ENCODE data around the gene NOS3.

- TF ChIP-seq CTCF (IDR thresholded peaks at IDR 0.05; ENCODE audit: poor library complexity, severe bottlenecking), result no peak
- TF ChIP-seq POLR2AphosphoS5 (IDR thresholded peaks at IDR 0.05), result no peak
- TF ChIP-seq EP300 (conservative IDR thresholded peaks at IDR 0.05; ENCODE audit: poor library complexity, severe bottlenecking), result no peak
- TF ChIP-seq RAD21 (conservative IDR thresholded peaks at IDR 0.05), result no peak
Measured at GRCh38 chr7:150973571-150974451, 17.0 kb upstream of the NOS3 start.
